GM12878 (cell line): ENCODE results near the gene MAZ. TPM values are rescaled to one million over a fixed set of nuclear protein-coding genes. Genes with fewer than 3 reads are reported as not detected.

Experiments
- ATAC-seq: fragments of 200-7000 bp; cut with Tn5 transposase; 3 replicates; pipeline ENCODE4 v1.9.1; 2020; ENCODE audit warnings: mild to moderate bottlenecking, moderate library complexity
- BruUV-seq: library from RNA; stranded (reverse); fragments of 400-500 nt; replicated peaks from 2 replicates; lab custom pipeline; 2021; lab: Mats Ljungman, UMichigan
- CTCF ChIA-PET: fragments of 300-600 bp; sonication (Branson Sonifier 250); formaldehyde crosslinking; extraction: SDS; loops from one replicate; lab custom pipeline; 2021; ENCODE audit warnings: inconsistent platforms; lab: Yijun Ruan, JAX
- POLR2A ChIA-PET: fragments of 350-600 bp; formaldehyde crosslinking; extraction: SDS; loops from one replicate; lab custom pipeline; 2021; ENCODE audit warnings: inconsistent platforms; lab: Charles Lee
- RAD21 ChIA-PET: fragments of 300-600 bp; sonication (Branson Sonifier 250); formaldehyde crosslinking; loops from one replicate; lab custom pipeline; 2023; ENCODE audit warnings: antibody characterized with exemption; ENCODE audit not compliant: unreplicated experiment; lab: Charles Lee
- SMC1A ChIA-PET: fragments of 300-600 bp; sonication (Branson Sonifier 250); formaldehyde crosslinking; loops from one replicate; lab custom pipeline; 2023; ENCODE audit not compliant: unreplicated experiment, uncharacterized antibody; lab: Charles Lee
- DNase-seq: peaks from one replicate; pipeline ENCODE4 v3.0.0-alpha.2; 2011; ENCODE audit warnings: low read depth, low spot score
- FAIRE-seq: peaks from 3 replicates; lab custom pipeline; 2011; peaks lifted over from hg19 to GRCh38; lab: Jason Lieb, UNC
- H2AFZ ChIP-seq: 2 replicates; pipeline ENCODE4 v1.6.0; 2011; ENCODE audit warnings: low read depth, low read length, control low read depth; ENCODE audit not compliant: control insufficient read depth
- H3K27ac ChIP-seq: 2 replicates; pipeline ENCODE4 v1.5.1; 2011; ENCODE audit warnings: control low read depth; ENCODE audit not compliant: control insufficient read depth, insufficient read depth
- H3K27me3 ChIP-seq, 2 experiments: replicated peaks in 1 of 2; 2 replicates each; pipeline versions ENCODE4 v1.6.0 to v1.6.1; 2011; ENCODE audit warnings: low read length in 1 of 2; ENCODE audit not compliant: control insufficient read depth in 2 of 2, insufficient read depth in 2 of 2
- H3K36me3 ChIP-seq, 2 experiments: 2 replicates each; pipeline ENCODE4 v1.5.1; 2011; ENCODE audit warnings: low read length in 1 of 2; ENCODE audit not compliant: control insufficient read depth in 2 of 2, insufficient read depth in 2 of 2
- H3K4me1 ChIP-seq: 2 replicates; pipeline ENCODE4 v1.6.1; 2011; ENCODE audit warnings: mild to moderate bottlenecking, low read length, moderate library complexity, mixed read lengths; ENCODE audit not compliant: control insufficient read depth, insufficient read depth
- H3K4me2 ChIP-seq: 2 replicates; pipeline ENCODE4 v1.6.0; 2011; ENCODE audit warnings: control low read depth; ENCODE audit not compliant: control insufficient read depth, insufficient read depth
- H3K4me3 ChIP-seq: fragments of 200-600 bp; sonication (generic); 2 replicates; pipeline ENCODE4 v1.5.1; 2016
- H3K79me2 ChIP-seq: 2 replicates; pipeline ENCODE4 v1.6.0; 2011; ENCODE audit warnings: low read length; ENCODE audit not compliant: control insufficient read depth, insufficient read depth
- H3K9ac ChIP-seq: 2 replicates; pipeline ENCODE4 v1.8.0; 2011; ENCODE audit warnings: low read length, control low read depth, mixed read lengths; ENCODE audit not compliant: control insufficient read depth, insufficient read depth
- H3K9me3 ChIP-seq: replicated peaks from 3 replicates; pipeline ENCODE4 v1.5.1; 2011; ENCODE audit warnings: mild to moderate bottlenecking, low read length; ENCODE audit not compliant: control insufficient read depth, insufficient read depth
- H4K20me1 ChIP-seq: 2 replicates; pipeline ENCODE4 v1.6.0; 2011; ENCODE audit not compliant: control insufficient read depth, insufficient read depth
- CBFB ChIP-seq: IDR thresholded peaks from 2 replicates; pipeline ENCODE4 v1.6.1; 2016; ENCODE audit warnings: antibody characterized with exemption, low read depth
- CHD4 ChIP-seq: fragments of 200-600 bp; sonication (generic); IDR thresholded peaks from 2 replicates; pipeline ENCODE4 v1.6.1; 2016; ENCODE audit warnings: mild to moderate bottlenecking
- IKZF1 ChIP-seq: fragments of 450-650 bp; conservative IDR thresholded peaks from 2 replicates; pipeline ENCODE4 v1.6.1; 2017; ENCODE audit warnings: antibody characterized with exemption, mild to moderate bottlenecking
- JUND ChIP-seq: IDR thresholded peaks from 2 replicates; pipeline ENCODE4 v1.6.1; 2012; ENCODE audit warnings: low read depth, mild to moderate bottlenecking, low read length, improper control_type of control experiment, moderate library complexity
- MYB ChIP-seq: fragments of 150-350 bp; IDR thresholded peaks from 2 replicates; pipeline ENCODE4 v1.6.1; 2014; ENCODE audit warnings: mild to moderate bottlenecking, low read depth, low read length, borderline replicate concordance
- RAD21 ChIP-seq: IDR thresholded peaks from 2 replicates; pipeline ENCODE4 v1.6.1; 2011; ENCODE audit warnings: mild to moderate bottlenecking, low read depth, low read length, moderate library complexity; ENCODE audit not compliant: insufficient read depth
- SMAD5 ChIP-seq: IDR thresholded peaks from 2 replicates; pipeline ENCODE4 v1.6.1; 2016; ENCODE audit warnings: antibody characterized with exemption, low read depth
- SREBF2 ChIP-seq: IDR thresholded peaks from 2 replicates; pipeline ENCODE4 v1.6.1; 2012; ENCODE audit warnings: mild to moderate bottlenecking, low read length
- ZNF207 ChIP-seq: fragments of 450-650 bp; IDR thresholded peaks from 2 replicates; pipeline ENCODE4 v1.6.1; 2014; ENCODE audit warnings: antibody characterized with exemption, mild to moderate bottlenecking, borderline replicate concordance
- WGBS: methylation state at CpG from one replicate; pipeline ENCODE4 v1.1.6; 2016; ENCODE audit warnings: low lambda C conversion rate; ENCODE audit not compliant: insufficient replicate concordance, insufficient coverage; ENCODE audit errors: missing lambda C conversion rate; 5-methylcytosine and 5-hydroxymethylcytosine counted together
- in situ Hi-C: fragments of 300-500 bp; cut with MboI; formaldehyde crosslinking; loops from 9 replicates; pipeline ENCODE4 v1.14.3; 2018; ENCODE audit warnings: mixed read lengths
- intact Hi-C: fragments of 100-400 bp; cut with micrococcal nuclease; formaldehyde crosslinking; loops from one replicate; pipeline ENCODE4 v1.14.2; 2022; ENCODE audit not compliant: unreplicated experiment
- polyA plus RNA-seq, 11 experiments: library from polyadenylated mRNA; depleted of rRNA in 4 of 11; unstranded in 6 of 11; stranded (reverse) in 5 of 11; fragments of >200 nt; fragmentation: Nextera tagmentation in 4 of 11; fragmentation: Illumina TruSeq in 1 of 11; extraction: Ambion mirVana in 4 of 11; extraction: Trizol in 1 of 11; gene quantifications; 1 replicate in 1 of 11; 2 replicates in 10 of 11; pipeline versions ENCODE4 v1.2.1 to v1.2.3, GENCODE V29; 2011 to 2016; ENCODE audit warnings: inconsistent platforms in 2 of 11, missing spikeins in 2 of 11, low read depth in 1 of 11
- total RNA-seq, 4 experiments: library from RNA; depleted of rRNA in 3 of 4; stranded (reverse); fragments of >200 nt in 3 of 4; fragmentation: Illumina TruSeq in 1 of 4; extraction: Trizol in 1 of 4; gene quantifications; 2 replicates each; pipeline versions ENCODE4 v1.2.1 to v1.2.3, GENCODE V29; 2013 to 2021

Gene MAZ
- total and polyA plus RNA-seq, 10 of the 15 experiments (the other 5 are each of a cell fraction or from before 2014, with no cell fraction given) = 23.9 to 309 (median 116) TPM

DNA sequence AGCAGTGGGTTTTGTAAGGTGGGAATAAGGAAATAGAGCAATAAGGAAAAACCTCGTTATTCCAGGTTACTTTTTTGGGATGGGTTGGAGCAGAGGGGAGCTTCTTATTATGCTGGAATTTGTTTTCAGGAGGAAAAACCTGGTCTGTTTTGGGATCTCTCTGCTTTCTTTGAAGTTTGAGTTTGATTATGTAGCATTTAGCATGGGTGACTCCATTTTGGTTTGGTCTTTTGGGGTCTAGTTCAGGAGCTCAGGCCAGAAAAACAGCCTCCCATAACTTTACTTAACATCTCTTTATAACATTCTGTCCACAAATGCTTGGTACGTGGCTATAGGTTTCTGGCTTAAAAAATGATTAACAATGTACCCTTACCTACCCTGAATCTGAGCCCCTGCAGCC, 36.8 kb upstream of the MAZ start:
- in situ Hi-C loops = no loop called here
- Histone ChIP-seq H3K4me3 (no peak overlapping the region), H3K27me3 (no peaks in the 10 kb centered on the region), H3K36me3 (no peaks in the 10 kb centered on the region), H3K9ac (no peak overlapping the region), H3K4me1 (no peaks in the 10 kb centered on the region), H4K20me1 (no peaks in the 10 kb centered on the region), H3K9me3 (no peaks in the 10 kb centered on the region), H3K4me2 (no peak overlapping the region), H3K27ac (no peak overlapping the region), H2AFZ (no peak overlapping the region), H3K79me2 (no peaks in the 10 kb centered on the region)
- TF ChIP-seq CHD4 = no peak
- TF ChIP-seq MYB = no peak
- no peak for TF ChIP-seq SREBF2
- TF ChIP-seq CBFB = no peak
- TF ChIP-seq JUND = no peak
- TF ChIP-seq IKZF1 = no peak
- no peak for TF ChIP-seq RAD21
- TF ChIP-seq SMAD5 = no peak
- no peak for TF ChIP-seq ZNF207
- FAIRE-seq (no peak), ATAC-seq (no peak), DNase-seq (no peak)
- BruUV-seq = no TSS peak
- ChIA-PET SMC1A (interaction anchor here (0.9 to 1.6 kb wide), 2 partner anchors 10 to 15 kb away, joined by 3 read pairs; no protein-coding TSS in a partner anchor), CTCF (interaction anchor here (1.1 to 2.1 kb wide), 4 partner anchors 13 to 79 kb away, joined by 6 to 9 read pairs (median 8); no protein-coding TSS in a partner anchor), POLR2A (interaction anchor here (0.6 to 0.9 kb wide), 2 partner anchors 15 to 246 kb away, joined by 4 read pairs; no protein-coding TSS in a partner anchor), RAD21 (interaction anchor here (1.5 kb wide), 1 partner anchor 40 kb away, joined by 4 read pairs; no protein-coding TSS in a partner anchor)
- 14% methylated on average over 2 of the region's 2 CpGs for WGBS
- intact Hi-C loops = no loop called here
